ENCODE data around the gene MYL7. TPM values are rescaled to one million over a fixed set of nuclear protein-coding genes. Genes with fewer than 3 reads are reported as not detected.

Gene MYL7
- total and polyA plus RNA-seq, 2 of the 13 experiments (the other 11 are each of a cell fraction or from before 2014, with no cell fraction given), result 1.8 TPM; not detected in 1

DNA sequence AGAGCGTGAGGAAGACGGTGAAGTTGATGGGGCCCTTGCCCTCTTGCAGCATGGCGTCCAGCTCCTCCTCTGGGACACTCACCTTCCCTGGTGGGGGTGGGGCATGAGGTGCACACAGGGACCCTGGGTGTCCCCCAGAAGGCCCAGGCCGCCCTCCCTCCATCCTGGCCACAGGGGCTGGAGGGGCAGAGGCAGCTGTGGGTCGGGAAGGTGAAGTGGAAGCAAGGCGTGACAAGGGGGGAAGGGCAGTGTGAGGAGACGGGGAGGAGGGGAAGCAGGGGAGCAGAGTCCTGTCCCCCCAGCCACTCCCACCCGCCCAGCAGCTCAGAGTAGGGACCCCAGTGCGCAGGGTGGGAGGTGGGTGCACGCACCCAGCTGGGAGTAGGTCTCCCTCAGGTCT, 791 bp downstream of the MYL7 start:
- no peak overlapping the region for H3K4me3 ChIP-seq (replicated peaks in 1 of 3; ENCODE audit: insufficient read depth in 1 of 3, low read depth in 2 of 3, low read length in 3 of 3)
- BruUV-seq (replicated peaks), result no TSS peak
- H3K9ac ChIP-seq (ENCODE audit: insufficient read depth, low read depth, low read length), result no peak overlapping the region
- no peak overlapping the region for H3K27ac ChIP-seq (ENCODE audit: extremely low read length, insufficient read depth, low read length)
- no peak overlapping the region for H2AFZ ChIP-seq (ENCODE audit: low read length)
- WGBS (ENCODE audit: low lambda C conversion rate), result 32% methylated on average over 9 of the region's 10 CpGs
- in situ Hi-C loops (cut with HindIII; ENCODE audit: extremely low pct_ligation_motif_present, low pct_unique_long_range_greater_than_20kb) (no loop called here), intact Hi-C loops (cut with micrococcal nuclease; ENCODE audit: unreplicated experiment) (no loop called here)
- no peaks in the 10 kb centered on the region for H3K79me2 ChIP-seq (ENCODE audit: insufficient read depth, low read length)
- TF ChIP-seq RXRA (CRISPR knock-in tag; IDR thresholded peaks at IDR 0.05), result no peak
- no peak for TF ChIP-seq NKX3-1 (CRISPR knock-in tag; IDR thresholded peaks at IDR 0.05)
- TF ChIP-seq RBFOX2 (IDR thresholded peaks at IDR 0.05; ENCODE audit: low read depth, low read length), result no peak
- no peak for TF ChIP-seq GPN1 (CRISPR knock-in tag; IDR thresholded peaks at IDR 0.05; ENCODE audit: borderline replicate concordance)
- no peak for TF ChIP-seq FOSL2 (CRISPR knock-in tag; IDR thresholded peaks at IDR 0.05)
- TF ChIP-seq, protein P1, sequence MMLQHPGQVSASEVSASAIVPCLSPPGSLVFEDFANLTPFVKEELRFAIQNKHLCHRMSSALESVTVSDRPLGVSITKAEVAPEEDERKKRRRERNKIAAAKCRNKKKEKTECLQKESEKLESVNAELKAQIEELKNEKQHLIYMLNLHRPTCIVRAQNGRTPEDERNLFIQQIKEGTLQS (CRISPR knock-in tag; IDR thresholded peaks at IDR 0.05), result no peak
- TF ChIP-seq ZNF792 (CRISPR knock-in tag; IDR thresholded peaks at IDR 0.05), result no peak
- TF ChIP-seq IKZF4 (CRISPR knock-in tag; IDR thresholded peaks at IDR 0.05; ENCODE audit: borderline replicate concordance, low read depth, not compliant biosample characterization), result no peak
- TF ChIP-seq, protein P2, sequence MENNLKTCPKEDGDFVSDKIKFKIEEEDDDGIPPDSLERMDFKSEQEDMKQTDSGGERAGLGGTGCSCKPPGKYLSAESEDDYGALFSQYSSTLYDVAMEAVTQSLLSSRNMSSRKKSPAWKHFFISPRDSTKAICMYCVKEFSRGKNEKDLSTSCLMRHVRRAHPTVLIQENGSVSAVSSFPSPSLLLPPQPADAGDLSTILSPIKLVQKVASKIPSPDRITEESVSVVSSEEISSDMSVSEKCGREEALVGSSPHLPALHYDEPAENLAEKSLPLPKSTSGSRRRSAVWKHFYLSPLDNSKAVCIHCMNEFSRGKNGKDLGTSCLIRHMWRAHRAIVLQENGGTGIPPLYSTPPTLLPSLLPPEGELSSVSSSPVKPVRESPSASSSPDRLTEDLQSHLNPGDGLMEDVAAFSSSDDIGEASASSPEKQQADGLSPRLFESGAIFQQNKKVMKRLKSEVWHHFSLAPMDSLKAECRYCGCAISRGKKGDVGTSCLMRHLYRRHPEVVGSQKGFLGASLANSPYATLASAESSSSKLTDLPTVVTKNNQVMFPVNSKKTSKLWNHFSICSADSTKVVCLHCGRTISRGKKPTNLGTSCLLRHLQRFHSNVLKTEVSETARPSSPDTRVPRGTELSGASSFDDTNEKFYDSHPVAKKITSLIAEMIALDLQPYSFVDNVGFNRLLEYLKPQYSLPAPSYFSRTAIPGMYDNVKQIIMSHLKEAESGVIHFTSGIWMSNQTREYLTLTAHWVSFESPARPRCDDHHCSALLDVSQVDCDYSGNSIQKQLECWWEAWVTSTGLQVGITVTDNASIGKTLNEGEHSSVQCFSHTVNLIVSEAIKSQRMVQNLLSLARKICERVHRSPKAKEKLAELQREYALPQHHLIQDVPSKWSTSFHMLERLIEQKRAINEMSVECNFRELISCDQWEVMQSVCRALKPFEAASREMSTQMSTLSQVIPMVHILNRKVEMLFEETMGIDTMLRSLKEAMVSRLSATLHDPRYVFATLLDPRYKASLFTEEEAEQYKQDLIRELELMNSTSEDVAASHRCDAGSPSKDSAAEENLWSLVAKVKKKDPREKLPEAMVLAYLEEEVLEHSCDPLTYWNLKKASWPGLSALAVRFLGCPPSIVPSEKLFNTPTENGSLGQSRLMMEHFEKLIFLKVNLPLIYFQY (CRISPR knock-in tag; IDR thresholded peaks at IDR 0.05; ENCODE audit: borderline replicate concordance), result no peak
- TF ChIP-seq ZNF121 (CRISPR knock-in tag; IDR thresholded peaks at IDR 0.05), result no peak
- TF ChIP-seq, protein P3, sequence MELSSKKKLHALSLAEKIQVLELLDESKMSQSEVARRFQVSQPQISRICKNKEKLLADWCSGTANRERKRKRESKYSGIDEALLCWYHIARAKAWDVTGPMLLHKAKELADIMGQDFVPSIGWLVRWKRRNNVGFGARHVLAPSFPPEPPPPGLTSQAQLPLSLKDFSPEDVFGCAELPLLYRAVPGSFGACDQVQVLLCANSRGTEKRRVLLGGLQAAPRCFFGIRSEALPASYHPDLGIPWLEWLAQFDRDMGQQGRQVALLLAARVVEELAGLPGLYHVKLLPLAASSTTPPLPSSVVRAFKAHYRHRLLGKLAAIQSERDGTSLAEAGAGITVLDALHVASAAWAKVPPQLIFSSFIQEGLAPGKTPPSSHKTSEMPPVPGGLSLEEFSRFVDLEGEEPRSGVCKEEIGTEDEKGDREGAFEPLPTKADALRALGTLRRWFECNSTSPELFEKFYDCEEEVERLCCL (CRISPR knock-in tag; IDR thresholded peaks at IDR 0.05; ENCODE audit: borderline replicate concordance), result no peak
- TF ChIP-seq ZNF33B (CRISPR knock-in tag; IDR thresholded peaks at IDR 0.05), result no peak
- CTCF ChIA-PET (ENCODE audit: low intra/inter-chr PET ratio, low total read pairs), result no interaction called here
- POLR2A ChIA-PET, result no interaction called here
- DNase-seq (ENCODE audit: low spot score) (no peak), FAIRE-seq (no peak), ATAC-seq (no peak)
- no peaks in the 10 kb centered on the region for H3K36me3 ChIP-seq (replicated peaks in 1 of 2; ENCODE audit: control insufficient read depth in 1 of 2, insufficient read depth in 2 of 2, low read length in 2 of 2)
- H3K27me3 ChIP-seq (ENCODE audit: control insufficient read depth in 1 of 2, insufficient read depth in 2 of 2, low read length in 2 of 2), result peaks cover 0 to 3% of the 10 kb centered on the region in 2 experiments; a peak in 1 of 5 replicates
- H3K4me2 ChIP-seq (ENCODE audit: low read depth, low read length), result no peak overlapping the region
- no peaks in the 10 kb centered on the region for H4K20me1 ChIP-seq (ENCODE audit: insufficient read depth, low read length)
- H3K4me1 ChIP-seq (ENCODE audit: insufficient read depth, low read length), result no peaks in the 10 kb centered on the region
- H3K9me3 ChIP-seq (ENCODE audit: low read length), result no peaks in the 10 kb centered on the region
